Glomerular visceral epithelial cell (primary cell): ENCODE measurements around the gene YAE1.
A peak's percentile ranks its signal among the peaks of the same experiment; 100 is the strongest.

Experiments
- DNase-seq: peaks from one replicate; pipeline ENCODE4 v3.0.0-alpha.2; 2016; ENCODE audit errors: extremely low spot score

The YAE1 gene

DNA sequence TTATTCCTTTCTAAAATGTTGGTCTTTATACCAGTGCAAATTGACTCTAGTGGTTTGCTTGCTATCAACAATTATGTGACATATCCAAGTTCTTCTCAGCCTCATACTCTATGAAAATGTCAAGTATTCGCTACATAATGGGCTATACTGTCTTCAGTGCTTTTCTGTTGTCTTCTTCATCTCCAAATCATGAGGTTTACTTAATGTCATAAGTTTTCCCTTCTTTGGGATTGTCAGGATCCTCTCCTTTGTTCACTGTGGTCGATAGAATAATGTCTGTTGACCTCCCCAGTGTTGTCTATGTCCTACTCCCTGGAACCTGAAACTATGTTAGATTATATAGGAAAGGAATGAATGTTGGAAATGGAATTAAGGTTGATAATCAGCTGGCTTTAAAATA is 40.7 kb downstream of the YAE1 start:
- no peak for DNase-seq

- DNase-seq, result no peak
Observed at GRCh38 chr7:39607865-39608264, 41.7 kb downstream of the YAE1 start.

GRCh38 chr7:39608278-39608677 is 42.1 kb downstream of the YAE1 start:
- no peak for DNase-seq

DNA sequence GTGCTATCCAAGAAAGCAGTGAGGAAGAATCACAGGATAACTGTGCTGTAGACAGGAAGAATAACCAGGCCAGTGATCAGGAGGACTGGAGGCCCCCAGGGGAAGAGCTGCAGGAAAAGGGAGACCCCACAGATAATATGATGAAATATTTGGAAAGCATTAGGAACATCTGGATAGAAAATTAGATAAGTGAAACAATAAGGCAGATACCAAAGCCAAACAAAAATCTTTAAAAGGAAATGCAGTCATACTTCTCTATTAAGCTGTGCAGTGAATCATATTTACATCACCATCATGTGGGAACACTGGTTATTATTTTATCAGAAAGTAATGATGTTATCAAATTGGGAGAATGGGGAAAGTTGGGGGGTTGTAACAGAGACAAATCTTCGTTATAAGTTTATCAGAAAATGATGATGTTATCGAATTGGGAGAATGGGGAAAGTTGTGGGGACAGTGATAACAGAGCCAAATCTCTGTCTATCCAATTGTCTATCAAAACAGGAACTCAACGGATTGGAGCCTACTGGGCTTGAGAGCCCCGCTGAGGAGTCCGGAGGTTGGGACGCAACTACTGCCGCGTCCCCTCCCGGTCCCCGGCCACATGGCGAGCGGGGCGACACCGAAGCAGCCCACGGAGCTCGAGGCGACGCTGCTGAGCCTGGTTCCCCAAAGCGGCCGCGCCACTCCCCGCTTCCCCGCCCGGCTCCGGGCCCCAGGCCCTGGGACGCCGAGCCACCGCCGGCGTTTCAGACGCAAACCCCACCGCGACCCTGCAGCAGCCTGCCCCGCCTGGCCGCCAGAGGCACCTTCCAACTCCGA is 43.1 kb downstream of the YAE1 start:
- peak; percentile 28 for DNase-seq

- no peak for DNase-seq
Observed at GRCh38 chr7:39609935-39610263, 43.7 kb downstream of the YAE1 start.

DNA sequence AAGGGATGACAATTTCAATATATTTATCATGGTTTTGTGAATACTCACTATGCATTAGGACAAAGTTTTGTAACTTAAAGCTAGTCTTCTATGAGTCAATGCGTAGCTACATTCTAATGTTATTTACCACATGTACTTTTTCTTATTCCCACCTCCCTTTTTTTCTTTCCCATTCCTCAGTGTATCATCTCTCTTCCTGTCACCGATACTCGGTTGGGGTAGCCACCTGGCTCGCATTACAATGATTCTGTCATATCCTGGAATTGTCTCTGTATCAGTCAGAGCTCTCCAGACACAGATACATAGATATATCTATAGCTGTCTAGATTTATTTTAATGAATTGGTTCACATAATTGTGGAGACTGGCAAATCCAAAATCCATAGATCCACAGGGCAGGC is 47.4 kb downstream of the YAE1 start:
- DNase-seq, result no peak

DNA sequence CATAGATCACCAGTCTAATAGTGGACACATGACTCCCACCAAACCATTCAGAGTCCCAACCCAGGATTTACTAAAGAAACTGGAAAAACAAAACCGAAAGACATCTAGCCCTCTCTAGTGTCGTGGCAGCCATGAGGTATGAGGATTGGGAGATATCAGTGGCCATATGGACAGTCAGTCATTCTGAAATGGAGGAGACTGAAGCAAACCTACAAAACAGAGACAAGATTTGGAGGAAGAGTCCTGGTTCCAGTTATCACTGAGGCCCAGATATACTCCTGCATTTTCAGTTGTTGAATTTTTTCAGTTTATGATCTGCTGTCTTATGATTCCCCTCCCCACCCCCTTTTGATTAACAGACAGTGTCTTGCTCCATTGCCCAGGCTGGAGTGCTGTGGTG is 48.1 kb downstream of the YAE1 start:
- no peak for DNase-seq

DNA sequence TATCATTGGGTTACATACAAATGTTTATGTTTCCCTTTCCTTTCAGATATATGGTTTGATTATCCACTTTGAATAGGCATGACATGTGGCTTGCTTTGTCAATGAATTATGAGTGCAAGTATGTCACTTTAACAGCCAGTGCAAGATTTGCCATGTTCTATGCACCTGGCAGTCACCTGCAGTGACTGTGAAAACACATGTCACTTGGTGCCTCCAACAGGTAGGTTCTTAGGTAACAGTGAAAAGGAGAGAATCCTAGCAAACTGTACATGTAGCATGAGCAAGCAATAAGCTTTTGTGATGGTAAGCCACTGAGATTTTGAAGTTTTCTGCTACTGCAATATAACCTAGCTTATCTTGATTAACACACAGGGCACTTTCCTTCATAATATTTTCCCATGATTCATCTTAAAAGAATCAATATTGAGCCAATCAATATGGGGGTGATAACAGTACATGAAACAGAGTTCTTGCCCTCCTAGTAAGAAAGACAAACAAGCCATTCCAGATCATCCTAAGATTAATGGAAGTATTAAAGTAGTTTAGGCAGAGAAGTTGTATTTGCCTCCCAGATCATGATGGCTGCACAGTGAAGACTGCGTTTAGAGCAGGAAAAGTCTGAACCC is 49.3 kb downstream of the YAE1 start:
- DNase-seq, result no peak

DNA sequence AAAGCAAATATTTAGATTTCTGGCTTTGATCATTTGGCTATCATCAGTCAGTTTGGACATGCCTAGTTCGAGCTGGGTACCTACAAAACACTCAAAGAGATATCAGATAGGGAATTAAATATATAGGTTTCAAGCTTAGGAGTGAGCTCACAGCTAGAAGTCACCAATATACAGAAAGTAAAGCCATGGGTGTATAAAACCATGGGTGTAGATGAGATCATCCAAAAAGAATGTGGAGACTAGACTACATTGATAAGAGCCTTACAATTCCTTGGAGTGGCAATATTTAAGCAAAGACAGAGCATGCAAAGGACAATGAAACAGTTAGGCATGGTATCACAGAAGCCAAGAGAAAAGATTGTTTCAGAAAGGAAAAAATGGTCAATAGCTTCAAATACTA is 49.9 kb downstream of the YAE1 start:
- DNase-seq, result peak; percentile 23

DNA sequence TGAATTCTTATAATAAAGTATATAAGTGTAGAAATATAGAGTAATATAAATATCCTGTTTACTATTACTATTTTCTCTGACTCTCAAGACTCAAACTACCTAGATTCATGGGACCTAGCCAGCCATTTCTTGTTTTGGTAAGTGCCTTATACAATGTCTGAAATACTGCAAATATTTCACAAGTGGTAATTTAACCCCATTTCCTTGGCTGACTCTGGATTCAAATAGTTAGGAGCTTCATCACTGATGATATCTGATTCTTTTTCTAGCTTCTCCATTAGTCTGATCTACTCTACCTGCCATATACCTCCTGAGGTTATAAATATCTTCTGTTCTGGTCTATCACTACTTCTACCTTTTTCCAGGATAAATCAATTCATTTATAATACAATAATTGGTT is 50.8 kb downstream of the YAE1 start:
- no peak for DNase-seq

- no peak for DNase-seq
Observed at GRCh38 chr7:39618868-39619267, 52.7 kb downstream of the YAE1 start.

GRCh38 chr7:39620486-39620885 is 54.3 kb downstream of the YAE1 start:
- DNase-seq, result no peak

GRCh38 chr7:39621261-39621660 is 55.1 kb downstream of the YAE1 start:
- peak; percentile 82 for DNase-seq

- peak; percentile 45 for DNase-seq
Observed at GRCh38 chr7:39621784-39622411, 55.7 kb downstream of the YAE1 start.
